Osteocyte (in vitro differentiated cells): ENCODE data around the gene LCOR. TPM values are rescaled to one million over a fixed set of nuclear protein-coding genes. Genes with fewer than 3 reads are reported as not detected.

Source experiments
- DNase-seq: peaks from one replicate; pipeline ENCODE4 v3.0.0; 2021; ENCODE audit warnings: mixed read lengths; ENCODE audit not compliant: unreplicated experiment; ENCODE audit errors: extremely low spot score
- H3K27ac Mint-ChIP-seq: one replicate; pipeline ENCODE4 v1.8.0; 2021; ENCODE audit warnings: mild to moderate bottlenecking, mixed read lengths; ENCODE audit not compliant: unreplicated experiment
- H3K27me3 Mint-ChIP-seq: one replicate; pipeline ENCODE4 v1.8.0; 2021; ENCODE audit warnings: mixed read lengths; ENCODE audit not compliant: unreplicated experiment
- H3K36me3 Mint-ChIP-seq: one replicate; pipeline ENCODE4 v1.8.0; 2021; ENCODE audit warnings: mixed read lengths; ENCODE audit not compliant: unreplicated experiment
- H3K4me1 Mint-ChIP-seq: one replicate; pipeline ENCODE4 v1.8.0; 2021; ENCODE audit warnings: mixed read lengths; ENCODE audit not compliant: unreplicated experiment
- H3K4me3 Mint-ChIP-seq: one replicate; pipeline ENCODE4 v1.8.0; 2021; ENCODE audit warnings: mild to moderate bottlenecking, moderate library complexity, mixed read lengths; ENCODE audit not compliant: unreplicated experiment
- H3K9me3 Mint-ChIP-seq: one replicate; pipeline ENCODE4 v1.8.0; 2021; ENCODE audit warnings: mixed read lengths; ENCODE audit not compliant: unreplicated experiment
- total RNA-seq: library from RNA; stranded (reverse); gene quantifications from 2 replicates; pipeline ENCODE4 v1.2.1, GENCODE V29; 2021
- TF ChIP-seq, protein P1 (sequence below): fragments of 200-600 bp; sonication (generic); IDR thresholded peaks from 2 replicates; pipeline ENCODE4 v1.5.0; 2021; ENCODE audit warnings: antibody characterized with exemption, mild to moderate bottlenecking, moderate library complexity

LCOR gene
- total RNA-seq, 1 donor from 2014 or later: 22.6 TPM

DNA sequence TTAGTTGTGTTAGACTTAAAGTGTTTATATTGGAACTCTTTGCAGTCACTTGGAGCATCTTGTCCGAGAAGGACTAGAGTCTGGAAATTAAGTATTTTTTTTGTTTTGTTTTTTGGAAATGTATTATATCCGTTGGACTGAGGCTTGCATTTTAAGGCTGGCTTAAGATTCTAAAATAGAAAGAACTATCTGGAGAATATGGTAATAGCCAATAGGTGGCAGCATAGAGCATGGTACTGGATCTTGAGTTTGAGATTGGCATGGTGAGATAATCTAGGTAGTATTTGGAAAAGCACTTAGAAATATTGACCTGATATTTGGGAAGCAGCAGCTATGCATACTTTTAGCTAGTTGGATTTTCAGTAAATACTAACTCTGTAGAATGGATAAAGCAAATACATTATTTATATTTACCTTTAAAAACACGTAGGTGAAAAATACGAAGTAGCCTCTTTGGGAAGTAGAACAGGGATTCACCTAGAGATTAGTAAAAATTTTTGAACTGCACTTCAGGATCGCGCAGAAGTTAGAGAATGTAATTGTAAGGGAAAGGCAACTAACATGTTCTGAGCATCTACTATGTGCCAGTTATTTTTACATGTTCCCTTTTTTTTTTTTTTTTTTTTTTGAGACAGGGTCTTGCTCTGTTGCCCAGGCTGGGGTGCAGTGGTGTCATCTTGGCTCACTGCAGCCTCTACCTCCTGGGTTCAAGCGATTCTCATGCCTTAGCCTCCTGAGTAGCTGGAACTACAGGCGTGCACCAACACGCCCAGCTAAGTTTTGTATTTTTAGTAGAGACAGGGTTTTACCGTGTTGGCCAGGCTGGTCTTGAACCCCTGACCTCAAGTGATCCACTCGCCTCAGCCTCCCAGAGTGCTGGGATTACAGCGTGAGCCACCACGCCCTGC, 78.6 kb downstream of the LCOR start:
- no peak overlapping the region for H3K4me3 Mint-ChIP-seq
- peaks cover 17% of the 10 kb centered on the region for H3K36me3 Mint-ChIP-seq
- TF ChIP-seq, protein P1, sequence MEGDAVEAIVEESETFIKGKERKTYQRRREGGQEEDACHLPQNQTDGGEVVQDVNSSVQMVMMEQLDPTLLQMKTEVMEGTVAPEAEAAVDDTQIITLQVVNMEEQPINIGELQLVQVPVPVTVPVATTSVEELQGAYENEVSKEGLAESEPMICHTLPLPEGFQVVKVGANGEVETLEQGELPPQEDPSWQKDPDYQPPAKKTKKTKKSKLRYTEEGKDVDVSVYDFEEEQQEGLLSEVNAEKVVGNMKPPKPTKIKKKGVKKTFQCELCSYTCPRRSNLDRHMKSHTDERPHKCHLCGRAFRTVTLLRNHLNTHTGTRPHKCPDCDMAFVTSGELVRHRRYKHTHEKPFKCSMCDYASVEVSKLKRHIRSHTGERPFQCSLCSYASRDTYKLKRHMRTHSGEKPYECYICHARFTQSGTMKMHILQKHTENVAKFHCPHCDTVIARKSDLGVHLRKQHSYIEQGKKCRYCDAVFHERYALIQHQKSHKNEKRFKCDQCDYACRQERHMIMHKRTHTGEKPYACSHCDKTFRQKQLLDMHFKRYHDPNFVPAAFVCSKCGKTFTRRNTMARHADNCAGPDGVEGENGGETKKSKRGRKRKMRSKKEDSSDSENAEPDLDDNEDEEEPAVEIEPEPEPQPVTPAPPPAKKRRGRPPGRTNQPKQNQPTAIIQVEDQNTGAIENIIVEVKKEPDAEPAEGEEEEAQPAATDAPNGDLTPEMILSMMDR: peak; percentile 57
- no peak for DNase-seq
- H3K27me3 Mint-ChIP-seq: no peaks in the 10 kb centered on the region
- H3K9me3 Mint-ChIP-seq: no peaks in the 10 kb centered on the region
- peaks cover 16% of the 10 kb centered on the region for H3K4me1 Mint-ChIP-seq
- H3K27ac Mint-ChIP-seq: no peak overlapping the region

DNA sequence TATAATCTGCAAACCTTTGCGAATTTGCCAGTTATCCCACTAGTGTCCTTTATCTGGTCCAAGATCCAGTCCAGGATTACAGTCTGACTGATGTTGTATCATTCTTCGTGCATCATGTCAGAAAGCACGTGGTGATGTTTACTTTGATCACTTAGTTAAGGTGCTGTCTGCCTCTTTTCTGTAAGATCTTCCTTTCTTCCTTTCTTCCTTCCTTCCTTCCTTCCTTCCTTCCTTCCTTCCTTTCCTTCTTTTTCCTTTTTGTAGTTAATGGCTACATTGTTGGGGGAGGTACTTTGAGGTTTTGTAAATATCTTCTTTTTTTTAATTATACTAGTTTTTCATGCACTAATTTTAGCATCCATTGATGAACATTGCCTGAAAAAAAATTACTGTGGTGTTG, 80.3 kb downstream of the LCOR start:
- H3K4me1 Mint-ChIP-seq: peaks cover 3% of the 10 kb centered on the region
- H3K27me3 Mint-ChIP-seq: no peaks in the 10 kb centered on the region
- H3K4me3 Mint-ChIP-seq: no peak overlapping the region
- DNase-seq: no peak
- TF ChIP-seq, protein P1: no peak
- no peak overlapping the region for H3K27ac Mint-ChIP-seq
- peaks cover 17% of the 10 kb centered on the region for H3K36me3 Mint-ChIP-seq
- H3K9me3 Mint-ChIP-seq: no peaks in the 10 kb centered on the region

DNA sequence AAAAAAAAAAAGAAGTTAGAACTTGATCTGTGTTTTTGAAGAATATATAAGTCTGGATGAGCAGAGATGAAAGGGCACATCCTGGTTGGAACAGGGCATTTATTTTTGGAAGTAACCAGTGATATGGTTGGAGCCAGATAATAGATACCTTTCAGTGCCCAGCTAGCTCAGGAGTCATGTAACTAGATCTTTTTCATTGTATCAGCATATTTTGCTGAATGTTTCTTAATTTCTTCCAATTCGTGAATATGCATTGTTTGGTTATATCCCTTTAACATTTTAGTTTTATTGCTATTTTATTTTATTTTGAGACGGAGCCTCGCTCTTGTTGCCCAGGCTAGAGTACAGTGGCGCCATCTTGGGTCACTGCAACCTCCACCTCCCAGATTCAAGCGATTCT, 81.8 kb downstream of the LCOR start:
- Mint-ChIP-seq H3K27ac (no peak overlapping the region), H3K9me3 (no peaks in the 10 kb centered on the region), H3K4me3 (no peak overlapping the region), H3K36me3 (peaks cover 18% of the 10 kb centered on the region), H3K4me1 (peaks cover 3% of the 10 kb centered on the region), H3K27me3 (no peaks in the 10 kb centered on the region)
- TF ChIP-seq, protein P1: no peak
- DNase-seq: no peak

DNA sequence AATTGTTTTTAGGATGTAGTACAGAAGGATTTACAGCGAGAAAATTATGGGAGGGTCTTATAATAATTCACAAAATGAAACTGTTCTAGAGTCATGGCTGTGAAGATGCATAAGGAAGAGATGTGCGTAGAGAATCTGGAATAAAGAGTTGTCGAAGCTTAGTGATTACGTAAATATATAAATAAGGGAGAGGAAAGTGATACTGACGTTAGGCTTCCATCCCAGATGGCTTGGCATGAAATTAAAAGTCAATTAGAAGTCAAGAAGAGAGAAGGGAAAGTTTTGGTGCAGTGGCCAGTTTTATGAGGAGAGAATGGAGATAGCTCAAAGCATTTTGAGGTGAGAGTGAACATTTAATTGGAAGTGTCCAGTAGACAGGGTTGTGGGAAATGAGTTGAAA, 85.5 kb downstream of the LCOR start:
- TF ChIP-seq, protein P1: no peak
- Mint-ChIP-seq H3K27me3 (no peaks in the 10 kb centered on the region), H3K4me3 (no peak overlapping the region), H3K9me3 (peaks cover 4% of the 10 kb centered on the region), H3K27ac (no peak overlapping the region), H3K4me1 (no peaks in the 10 kb centered on the region), H3K36me3 (peaks cover 26% of the 10 kb centered on the region)
- DNase-seq: no peak

DNA sequence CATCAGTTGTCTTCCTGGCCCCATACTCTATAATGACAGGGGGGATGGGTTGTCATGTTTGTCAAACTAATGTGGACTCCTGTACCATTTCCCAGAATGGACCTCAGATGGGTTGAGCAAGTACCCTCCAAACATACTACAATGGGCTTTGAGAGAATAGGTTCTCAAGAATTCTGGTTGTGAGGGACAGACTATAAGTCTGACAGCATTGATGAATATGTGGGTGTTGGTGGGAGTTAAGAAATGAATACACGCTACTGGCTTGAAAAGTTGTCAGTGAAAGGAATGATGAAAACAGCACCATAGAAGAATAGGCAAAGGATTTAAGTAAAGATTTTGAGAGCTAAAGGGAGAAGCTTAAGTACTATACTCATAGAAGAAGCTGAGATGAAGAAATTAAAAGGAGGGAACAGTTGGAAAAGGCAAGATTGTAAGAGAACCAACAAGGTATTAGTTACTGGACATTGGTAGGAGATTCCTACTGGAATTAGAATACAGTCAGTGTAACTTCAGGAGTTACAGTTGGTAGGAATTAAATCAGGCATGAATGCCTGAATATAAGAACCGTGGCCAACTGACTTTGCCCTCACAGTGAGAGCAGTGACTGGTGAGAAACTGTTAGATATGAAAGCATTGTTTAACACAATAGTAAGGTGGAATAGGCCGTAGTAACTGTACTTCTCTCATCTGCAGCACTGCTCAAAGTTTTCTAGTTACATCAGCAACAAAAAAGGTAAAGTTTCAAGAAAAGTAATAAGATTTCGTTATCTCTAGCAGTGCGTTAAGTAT, 86.3 kb downstream of the LCOR start:
- H3K9me3 Mint-ChIP-seq: peaks cover 4% of the 10 kb centered on the region
- no peak for DNase-seq
- H3K4me3 Mint-ChIP-seq: no peak overlapping the region
- H3K4me1 Mint-ChIP-seq: peaks cover 1% of the 10 kb centered on the region
- H3K27me3 Mint-ChIP-seq: no peaks in the 10 kb centered on the region
- TF ChIP-seq, protein P1: no peak
- H3K27ac Mint-ChIP-seq: no peak overlapping the region
- H3K36me3 Mint-ChIP-seq: peaks cover 22% of the 10 kb centered on the region
